GM21723 (cell line): ENCODE data around the gene H2BK1.
A peak's percentile ranks its signal among the peaks of the same experiment; 100 is the strongest.

Source experiments
- ATAC-seq: cut with Tn5 transposase; IDR thresholded peaks from one replicate; pipeline ENCODE4 v1.9.1; 2021; ENCODE audit warnings: mild to moderate bottlenecking, moderate library complexity; ENCODE audit not compliant: unreplicated experiment

The H2BK1 gene

DNA sequence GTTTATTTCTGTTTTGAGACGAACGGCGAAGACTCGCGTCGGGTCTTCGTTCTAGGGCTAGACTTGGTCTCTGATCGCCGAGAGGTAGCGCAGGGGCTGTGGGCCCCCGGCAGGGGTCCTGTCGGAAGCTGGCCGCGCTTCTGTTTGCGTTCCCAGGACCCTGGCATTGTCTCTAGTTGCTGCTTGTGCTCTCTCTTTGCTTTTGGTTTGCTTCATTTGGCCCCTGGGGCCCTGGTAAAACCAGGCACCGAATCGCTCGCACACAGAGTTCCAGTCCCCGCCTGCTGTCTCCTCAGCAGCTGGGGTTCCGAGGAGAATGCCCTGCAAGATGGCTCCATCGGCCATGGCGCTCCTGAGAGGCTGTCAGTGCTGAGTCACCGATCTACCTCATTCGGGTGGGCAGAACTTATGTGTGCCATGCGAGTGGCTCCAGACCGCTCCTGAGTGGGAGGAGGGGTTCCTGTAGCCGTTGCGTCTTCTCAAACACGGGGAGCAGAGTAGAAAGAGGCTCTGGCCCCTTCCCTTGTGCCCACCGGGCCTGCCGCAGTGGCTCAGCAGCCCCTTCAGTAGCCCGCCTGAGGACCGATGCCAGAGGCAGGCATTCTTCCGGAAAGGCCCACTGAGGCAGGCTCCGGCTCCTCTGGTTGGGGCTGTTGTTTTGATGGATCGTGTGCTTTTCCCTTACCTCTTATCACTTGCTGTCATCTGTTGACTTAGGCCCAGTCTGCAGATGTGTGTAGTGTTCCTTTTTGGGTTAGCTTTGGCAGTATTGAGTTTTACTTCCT, 22.8 kb upstream of the H2BK1 start:
- ATAC-seq, result peak; percentile 47

- peak; percentile 98 for ATAC-seq
Observed at GRCh38 chr7:151232091-151232916, 22.0 kb upstream of the H2BK1 start, which contains the start of gene CHPF2. Gene CHPF2 (plus strand): TSS chr7:151232483. CDS start chr7:151234012, 1,529 bp downstream.

- ATAC-seq, result no peak
Observed at GRCh38 chr7:151231080-151231479, 20.8 kb upstream of the H2BK1 start.

GRCh38 chr7:151229249-151229648, 19.0 kb upstream of the H2BK1 start:
- ATAC-seq, result no peak

DNA sequence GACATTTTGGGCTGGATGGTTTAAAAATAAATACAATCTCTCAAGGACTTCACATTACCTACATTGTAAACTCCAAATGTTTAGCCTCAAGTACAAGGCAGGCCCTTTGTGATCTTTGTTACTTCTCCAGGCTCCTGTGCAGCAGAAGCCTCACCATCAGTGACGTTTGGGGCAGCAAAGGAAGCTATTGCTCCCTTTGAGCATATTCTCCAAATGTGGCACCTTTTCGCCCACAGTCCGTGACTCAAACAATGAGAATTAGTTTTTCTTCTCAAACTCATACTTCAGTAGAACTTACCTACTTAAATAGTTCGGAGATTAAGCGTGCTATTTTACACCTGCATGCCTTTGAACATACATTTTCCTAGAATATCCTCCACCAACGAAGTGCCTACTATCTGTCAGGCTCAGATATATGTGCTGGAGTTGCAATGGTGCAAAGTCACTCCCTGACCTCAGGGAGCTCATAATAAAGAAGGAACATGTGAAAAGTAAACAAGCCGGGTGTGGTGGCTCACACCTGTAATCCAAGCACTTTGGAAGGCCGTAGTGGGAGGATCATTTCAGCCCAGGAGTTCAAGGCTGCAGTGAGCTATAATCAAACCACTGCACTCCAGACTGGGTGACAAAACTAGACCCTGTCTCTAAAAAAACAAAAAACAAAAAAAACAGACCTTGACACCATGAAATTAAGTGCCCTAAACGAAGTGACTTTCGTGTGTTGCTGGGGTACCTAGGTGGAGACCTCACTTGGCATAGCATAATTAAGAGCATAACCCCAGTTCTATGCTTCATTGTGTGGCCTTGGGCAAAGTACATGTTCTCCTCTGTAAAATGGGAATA, 18.0 kb upstream of the H2BK1 start:
- ATAC-seq, result no peak

- peak; percentile 99 for ATAC-seq
Observed at GRCh38 chr7:151226875-151227782, 16.8 kb upstream of the H2BK1 start, which contains the start of gene ABCF2. Gene ABCF2 (minus strand): TSS chr7:151227205. CDS start chr7:151226458, 747 bp downstream.

GRCh38 chr7:151226560-151226874, 16.2 kb upstream of the H2BK1 start:
- peak; percentile 6 for ATAC-seq

- no peak for ATAC-seq
Observed at GRCh38 chr7:151225948-151226510, 15.7 kb upstream of the H2BK1 start.

DNA sequence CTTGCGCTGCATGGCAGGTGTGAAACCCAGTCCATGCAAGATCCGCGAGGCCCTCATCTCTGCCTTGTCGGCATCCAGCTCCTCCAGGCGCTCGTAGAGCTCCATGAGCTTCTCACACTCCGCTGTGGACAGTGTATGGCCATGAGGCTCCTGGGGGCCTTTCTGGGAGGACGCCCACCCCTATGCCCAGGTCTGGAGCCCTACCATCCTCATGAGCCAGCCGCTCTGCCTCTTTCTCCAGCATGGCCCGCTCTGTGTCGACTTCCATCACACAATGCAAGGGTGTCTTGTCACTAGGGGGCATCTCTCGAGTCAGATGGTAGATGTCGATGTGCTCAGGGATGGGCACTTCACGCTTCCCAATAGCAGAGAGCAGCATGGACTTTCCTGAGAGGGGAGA, 13.4 kb upstream of the H2BK1 start:
- ATAC-seq, result no peak

DNA sequence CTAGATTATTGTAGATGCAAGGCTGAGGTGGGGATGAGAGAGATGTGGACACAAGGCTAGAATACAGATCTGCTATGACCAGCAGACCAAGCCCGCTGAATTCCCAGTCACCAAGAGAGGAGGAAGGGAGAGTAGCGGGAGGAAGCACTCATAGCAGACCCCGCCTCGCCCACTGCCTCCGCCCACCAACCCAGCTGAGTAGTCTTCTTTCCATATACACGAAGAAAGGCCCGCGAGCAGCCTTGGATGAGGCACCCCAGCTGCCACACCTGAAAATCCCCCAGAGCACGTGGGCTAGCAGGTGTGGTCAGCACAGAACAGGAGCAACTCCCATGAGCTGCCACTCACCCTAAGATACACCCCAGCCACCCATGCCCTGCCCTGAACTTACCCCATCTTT, 7.9 kb upstream of the H2BK1 start:
- no peak for ATAC-seq

DNA sequence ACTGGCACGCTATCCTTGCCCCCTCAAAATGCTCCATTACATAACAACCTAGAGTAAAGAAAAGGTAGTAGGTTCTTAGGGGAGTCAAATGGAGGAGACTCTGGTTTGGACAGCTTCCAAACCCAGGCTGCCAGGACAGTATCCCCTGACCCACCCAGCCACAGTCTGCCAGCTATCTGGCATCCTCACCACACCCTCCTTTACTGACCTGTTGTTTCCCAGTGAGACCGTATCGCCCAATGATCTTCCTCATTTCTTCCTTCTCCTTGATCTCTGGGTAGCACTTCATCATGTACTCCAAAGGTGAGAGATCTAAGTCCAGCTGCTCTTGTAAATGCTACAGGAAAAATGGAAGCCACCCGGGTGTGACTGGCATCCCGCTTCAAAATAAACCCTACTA, 5.1 kb upstream of the H2BK1 start:
- ATAC-seq, result no peak

- ATAC-seq, result no peak
Observed at GRCh38 chr7:151213826-151214225, 3.5 kb upstream of the H2BK1 start.

GRCh38 chr7:151212626-151213025, 2.3 kb upstream of the H2BK1 start:
- ATAC-seq, result no peak

GRCh38 chr7:151211155-151211772, 976 bp upstream of the H2BK1 start:
- no peak for ATAC-seq

GRCh38 chr7:151209588-151209987, 700 bp downstream of the H2BK1 start:
- ATAC-seq, result no peak

GRCh38 chr7:151208253-151208862, 1.9 kb downstream of the H2BK1 start:
- ATAC-seq, result no peak

GRCh38 chr7:151207804-151208203, 2.5 kb downstream of the H2BK1 start:
- no peak for ATAC-seq

DNA sequence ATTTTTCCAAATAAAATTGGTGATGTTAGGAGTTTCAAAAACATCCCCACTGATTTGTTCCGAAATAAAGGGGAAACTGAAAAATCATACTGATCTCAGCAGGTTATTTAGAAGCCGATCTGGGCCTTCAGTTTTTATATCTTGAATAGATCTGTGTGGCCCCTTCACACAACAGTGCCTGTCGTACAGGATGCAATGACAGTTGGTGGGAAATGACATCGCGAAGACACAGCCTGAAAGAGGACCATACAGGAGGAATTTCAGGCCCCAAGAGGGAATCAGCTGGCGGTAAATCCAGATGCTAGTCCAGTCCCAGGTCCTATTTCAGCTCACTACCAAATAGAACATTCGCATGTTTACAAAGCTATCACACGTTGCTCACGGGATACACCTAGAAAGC, 3.0 kb downstream of the H2BK1 start:
- ATAC-seq, result no peak

DNA sequence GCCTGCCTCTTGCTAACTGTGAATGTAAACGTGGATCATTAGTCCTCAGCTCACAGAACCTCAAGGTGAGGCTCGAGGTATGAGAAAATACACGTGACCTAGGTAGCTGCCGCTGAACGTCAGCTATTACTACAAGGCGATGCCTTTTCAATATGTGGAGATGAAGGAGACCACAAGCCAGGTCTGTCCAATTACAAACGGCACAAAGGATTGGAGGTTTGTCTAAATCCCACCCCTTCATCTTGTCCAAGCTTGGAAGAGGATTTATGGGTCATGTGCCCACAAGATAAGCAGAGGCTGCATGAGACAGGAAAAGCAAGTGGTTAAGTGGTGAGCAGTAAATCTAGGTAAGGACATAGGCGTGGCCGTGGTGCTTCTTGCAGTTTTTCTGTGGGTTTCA, 3.4 kb downstream of the H2BK1 start:
- ATAC-seq, result no peak
